D721Med (cell line): ENCODE data around the gene SPATA20.
A peak's percentile ranks its signal among the peaks of the same experiment; 100 is the strongest.

Experiments
- DNase-seq: peaks from one replicate; pipeline ENCODE4 v3.0.0; 2011; ENCODE audit warnings: low spot score; ENCODE audit not compliant: insufficient read length
- FAIRE-seq: peaks from 2 replicates; lab custom pipeline; 2011; peaks lifted over from hg19 to GRCh38; lab: Jason Lieb, UNC
- TF ChIP-seq, protein P1 (sequence below): IDR thresholded peaks from 2 replicates; pipeline ENCODE4 v1.5.1; 2012; ENCODE audit warnings: mild to moderate bottlenecking, control low read depth; ENCODE audit not compliant: insufficient read depth; ENCODE audit errors: missing control alignments

The SPATA20 gene

DNA sequence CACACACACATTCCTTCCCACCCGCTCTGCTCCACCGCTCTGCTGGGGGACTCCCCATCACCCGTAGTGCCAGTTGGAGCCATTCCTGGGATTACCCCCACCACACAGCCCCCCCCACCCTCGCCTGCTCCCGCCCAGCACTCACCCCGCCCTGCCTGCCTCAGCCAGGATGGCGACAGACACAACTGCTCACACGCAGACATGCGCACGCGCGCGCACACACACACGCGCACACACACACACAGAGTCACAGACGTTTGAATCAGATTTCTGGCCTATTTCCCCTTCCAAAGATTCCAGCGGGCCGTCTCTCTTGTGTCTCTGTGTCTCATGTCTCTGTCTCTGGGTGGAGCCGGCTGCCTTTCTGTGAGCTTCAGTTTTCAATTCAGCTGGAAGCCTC is 17.9 kb downstream of the SPATA20 start:
- TF ChIP-seq, protein P1, sequence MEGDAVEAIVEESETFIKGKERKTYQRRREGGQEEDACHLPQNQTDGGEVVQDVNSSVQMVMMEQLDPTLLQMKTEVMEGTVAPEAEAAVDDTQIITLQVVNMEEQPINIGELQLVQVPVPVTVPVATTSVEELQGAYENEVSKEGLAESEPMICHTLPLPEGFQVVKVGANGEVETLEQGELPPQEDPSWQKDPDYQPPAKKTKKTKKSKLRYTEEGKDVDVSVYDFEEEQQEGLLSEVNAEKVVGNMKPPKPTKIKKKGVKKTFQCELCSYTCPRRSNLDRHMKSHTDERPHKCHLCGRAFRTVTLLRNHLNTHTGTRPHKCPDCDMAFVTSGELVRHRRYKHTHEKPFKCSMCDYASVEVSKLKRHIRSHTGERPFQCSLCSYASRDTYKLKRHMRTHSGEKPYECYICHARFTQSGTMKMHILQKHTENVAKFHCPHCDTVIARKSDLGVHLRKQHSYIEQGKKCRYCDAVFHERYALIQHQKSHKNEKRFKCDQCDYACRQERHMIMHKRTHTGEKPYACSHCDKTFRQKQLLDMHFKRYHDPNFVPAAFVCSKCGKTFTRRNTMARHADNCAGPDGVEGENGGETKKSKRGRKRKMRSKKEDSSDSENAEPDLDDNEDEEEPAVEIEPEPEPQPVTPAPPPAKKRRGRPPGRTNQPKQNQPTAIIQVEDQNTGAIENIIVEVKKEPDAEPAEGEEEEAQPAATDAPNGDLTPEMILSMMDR = no peak
- no peak for DNase-seq
- FAIRE-seq = no peak

DNA sequence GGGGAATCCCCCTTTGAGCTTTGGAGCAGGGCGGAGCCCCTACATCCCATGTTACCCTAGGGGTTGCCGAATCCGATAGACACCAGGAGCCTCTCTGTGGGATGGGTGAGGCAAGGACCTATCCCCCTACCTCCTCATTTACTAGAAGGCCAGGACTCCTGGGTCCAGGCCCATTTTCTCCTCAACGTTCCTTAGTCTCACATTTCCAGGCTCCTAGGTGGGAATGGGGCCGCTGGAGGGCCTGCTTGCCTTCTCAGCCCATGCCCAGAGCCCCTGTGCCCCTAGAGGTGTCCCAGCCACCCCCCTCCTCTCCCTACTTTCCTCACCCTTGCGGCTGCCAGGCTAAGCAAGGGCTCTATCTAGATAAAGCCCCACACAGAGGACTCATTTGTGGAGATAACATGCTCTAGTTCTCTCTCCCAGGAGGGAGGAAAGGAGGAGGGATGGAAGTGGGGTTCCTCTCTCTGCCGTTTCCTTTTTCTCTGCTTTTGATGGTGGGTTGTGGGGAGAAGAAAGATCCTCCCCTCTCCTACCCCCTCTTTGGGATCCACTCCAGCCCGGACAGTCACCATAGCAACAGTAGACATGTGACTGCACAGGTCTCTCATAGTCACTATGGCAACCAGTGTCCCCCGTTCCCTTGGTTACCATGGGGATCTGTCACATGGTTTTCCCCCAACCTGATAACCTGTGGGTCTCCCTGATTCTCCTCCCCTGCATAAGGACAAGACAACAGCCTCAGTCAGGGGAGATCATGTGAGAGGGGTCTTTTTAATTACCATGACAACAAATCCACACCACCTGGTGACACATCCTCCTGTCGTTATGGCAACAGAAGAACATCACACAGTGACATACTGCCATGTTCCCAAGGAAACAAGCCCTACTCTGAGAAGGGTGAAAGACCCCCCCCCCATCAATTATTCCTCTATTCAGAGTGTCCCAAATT is 18.7 kb downstream of the SPATA20 start:
- peak; percentile 80 for FAIRE-seq
- no peak for DNase-seq
- TF ChIP-seq, protein P1 = no peak

DNA sequence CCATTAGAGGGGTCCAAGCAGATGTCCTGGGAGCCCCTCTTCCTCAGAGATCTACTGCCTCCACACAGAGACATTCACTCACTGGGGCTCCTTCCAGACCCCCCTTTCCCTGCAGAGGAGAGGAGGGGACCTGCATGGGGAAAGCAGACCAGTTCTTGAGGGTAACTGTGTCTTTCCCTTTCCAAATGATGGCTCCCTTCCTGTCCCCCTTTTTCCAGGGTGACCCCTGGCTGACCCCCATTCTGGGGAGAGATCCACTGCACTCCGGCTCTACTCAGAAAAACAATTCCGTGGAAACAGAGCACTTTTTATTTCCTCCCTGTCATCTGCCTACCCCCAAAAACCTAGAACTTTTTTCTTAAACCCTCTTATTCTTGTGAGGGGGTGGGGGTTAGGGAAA is 19.9 kb downstream of the SPATA20 start:
- FAIRE-seq (no peak), DNase-seq (no peak)
- TF ChIP-seq, protein P1 = no peak

DNA sequence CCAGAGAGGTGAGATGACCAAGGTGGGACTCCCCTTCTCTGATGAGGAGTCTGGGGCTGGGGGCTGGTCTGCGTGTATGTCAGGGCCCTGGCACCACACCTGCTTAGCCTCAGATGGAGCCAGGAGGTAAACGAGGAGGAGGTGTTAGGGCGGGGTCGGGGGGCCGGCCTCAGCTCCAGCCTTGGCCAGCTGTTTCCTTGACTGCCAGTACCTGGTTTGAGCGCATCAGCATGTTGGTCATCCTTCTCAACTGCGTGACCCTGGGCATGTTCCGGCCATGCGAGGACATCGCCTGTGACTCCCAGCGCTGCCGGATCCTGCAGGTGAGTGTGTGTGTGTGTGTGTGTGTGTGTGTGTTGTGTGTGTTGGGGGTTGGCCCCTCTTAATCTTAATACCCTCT is 21.7 kb downstream of the SPATA20 start:
- DNase-seq = no peak
- FAIRE-seq = no peak
- TF ChIP-seq, protein P1 = no peak

DNA sequence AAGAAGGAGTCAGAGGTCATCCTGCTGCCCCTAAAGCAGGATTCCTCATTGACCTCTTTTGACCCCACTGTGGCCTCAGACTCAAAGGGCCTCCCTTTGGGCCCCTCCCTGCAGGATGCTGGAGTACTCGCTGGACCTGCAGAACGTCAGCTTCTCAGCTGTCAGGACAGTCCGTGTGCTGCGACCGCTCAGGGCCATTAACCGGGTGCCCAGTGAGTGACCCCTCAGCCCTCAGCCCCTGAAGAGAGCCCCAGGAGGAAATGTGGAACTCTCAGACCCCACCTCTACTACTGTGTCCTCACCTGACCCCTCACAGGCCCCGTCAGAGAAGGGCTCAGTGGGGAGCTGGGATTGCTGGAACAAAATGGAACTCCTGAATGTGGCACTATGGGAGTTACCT is 22.6 kb downstream of the SPATA20 start:
- TF ChIP-seq, protein P1 = no peak
- no peak for DNase-seq
- FAIRE-seq = no peak

DNA sequence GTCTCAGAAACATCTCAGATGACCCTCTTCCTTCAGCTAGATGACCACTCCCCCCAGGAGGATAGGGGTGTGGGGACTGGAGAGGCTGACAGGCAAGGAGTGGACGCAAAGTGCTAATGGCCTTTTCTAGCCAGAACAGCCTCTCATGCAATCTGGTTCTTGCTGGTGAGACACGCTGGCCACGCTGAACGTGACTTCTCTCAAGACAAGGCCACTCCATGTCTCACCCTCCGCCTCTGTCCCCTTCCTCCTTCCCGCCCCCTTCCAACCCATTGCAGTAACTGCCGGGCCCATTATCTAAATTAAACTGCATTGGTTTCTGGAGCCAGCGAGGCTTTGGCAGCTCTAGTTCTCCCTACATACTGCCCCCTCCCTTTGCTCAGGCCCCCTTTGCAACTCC is 23.1 kb downstream of the SPATA20 start:
- no peak for FAIRE-seq
- no peak for DNase-seq
- TF ChIP-seq, protein P1 = no peak

DNA sequence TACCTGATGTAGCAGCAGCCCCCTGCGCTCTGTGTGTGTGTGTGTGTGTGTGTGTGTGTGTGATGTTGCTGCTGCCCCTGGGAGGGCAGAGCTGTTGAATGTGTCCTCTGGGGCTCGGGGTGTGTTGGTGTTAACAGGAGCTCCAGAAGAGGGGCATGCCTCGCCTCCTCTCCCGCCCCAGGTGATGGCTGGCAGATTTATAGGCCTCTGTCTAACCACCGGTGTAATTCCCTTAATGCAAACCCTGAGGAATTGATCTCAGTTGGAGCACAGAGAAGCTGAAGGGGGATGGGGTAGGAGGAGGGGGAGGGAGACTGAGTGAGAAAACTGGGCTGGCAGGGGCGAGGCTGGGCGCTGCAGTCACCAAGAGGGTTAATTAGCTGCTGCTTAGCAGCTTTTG is 23.6 kb downstream of the SPATA20 start:
- TF ChIP-seq, protein P1 = no peak
- DNase-seq (peak; percentile 83), FAIRE-seq (no peak)
